Stimulated activated naive CD8-positive, alpha-beta T cell treated with anti-CD3 and anti-CD28 coated beads, Interleukin-15, Interleukin-2, amounts not matched to agents 100 U/mL and 50 U/mL, for 24 hours (primary cell): ENCODE measurements around the gene ACHE.

Experiments
- ATAC-seq: fragments of 150-1000 bp; cut with Tn5 transposase; one replicate; pipeline ENCODE4 v1.10.0; 2021
- DNase-seq: peaks from one replicate; pipeline ENCODE4 v3.0.0; 2021

Gene ACHE

GRCh38 chr7:100896732-100897608 lies 1.3 kb upstream of the ACHE start:
- DNase-seq = peak; percentile 63
- peak; percentile 8 for ATAC-seq

- ATAC-seq (peak; percentile 24), DNase-seq (peak; percentile 40)
Measured at GRCh38 chr7:100895956-100896731, 456 bp upstream of the ACHE start.

- DNase-seq (peak; percentile 78), ATAC-seq (no peak)
Measured at GRCh38 chr7:100894860-100895700, 608 bp downstream of the ACHE start.

GRCh38 chr7:100893910-100894721 lies 1.6 kb downstream of the ACHE start:
- no peak for DNase-seq
- ATAC-seq = no peak

GRCh38 chr7:100893318-100893895 lies 2.3 kb downstream of the ACHE start:
- no peak for DNase-seq
- no peak for ATAC-seq

- DNase-seq = no peak
- ATAC-seq = no peak
Measured at GRCh38 chr7:100892364-100893317, 3.0 kb downstream of the ACHE start.

- DNase-seq = no peak
- ATAC-seq = no peak
Measured at GRCh38 chr7:100891568-100892247, 4.0 kb downstream of the ACHE start.

GRCh38 chr7:100890653-100891567 lies 4.8 kb downstream of the ACHE start:
- no peak for DNase-seq
- no peak for ATAC-seq

- ATAC-seq (peak; percentile 26), DNase-seq (peak; percentile 23)
Measured at GRCh38 chr7:100888988-100889750, 6.5 kb downstream of the ACHE start, which contains the start of gene UFSP1. UFSP1 (minus strand) TSS chr7:100889715; CDS start chr7:100889271, 444 bp downstream.

- no peak for ATAC-seq
Measured at GRCh38 chr7:100888291-100888987, 7.2 kb downstream of the ACHE start.

GRCh38 chr7:100887516-100888290 lies 8.0 kb downstream of the ACHE start:
- ATAC-seq (peak; percentile 26), DNase-seq (peak; percentile 66)

More at GRCh38 chr7:100888291-100888987, 7.2 kb downstream of the ACHE start:
- no peak for DNase-seq

GRCh38 chr7:100886936-100887515 lies 8.7 kb downstream of the ACHE start:
- ATAC-seq = no peak
- DNase-seq = peak; percentile 15

- DNase-seq (no peak), ATAC-seq (no peak)
Measured at GRCh38 chr7:100886142-100886935, 9.3 kb downstream of the ACHE start.

- DNase-seq (peak; percentile 28), ATAC-seq (peak; percentile 1)
Measured at GRCh38 chr7:100885440-100886141, 10.1 kb downstream of the ACHE start.
